HG02610 (cell line): ENCODE results near the gene CACNA2D1.

ENCODE experiments used
- ATAC-seq: cut with Tn5 transposase; IDR thresholded peaks from one replicate; pipeline ENCODE4 v1.9.1; 2021; ENCODE audit warnings: mild to moderate bottlenecking, moderate library complexity; ENCODE audit not compliant: unreplicated experiment

Gene CACNA2D1

DNA sequence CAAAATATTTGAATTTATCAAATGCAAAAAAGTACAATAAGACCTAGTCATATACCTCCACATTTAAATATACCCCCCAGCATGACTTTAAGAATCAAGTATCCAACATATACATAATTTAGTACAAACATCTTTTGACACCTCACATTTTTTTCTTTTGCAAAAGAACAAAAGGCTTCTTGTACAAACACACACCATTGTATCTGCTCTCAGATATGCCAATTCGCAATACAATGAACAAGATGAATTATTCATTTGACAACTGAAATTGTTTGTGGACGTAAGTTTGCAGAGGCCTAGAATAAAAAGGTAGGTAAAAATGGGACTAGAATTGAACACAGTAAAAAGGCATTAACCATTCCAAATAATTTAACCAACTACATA is 154.4 kb downstream of the CACNA2D1 start:
- no peak for ATAC-seq

- no peak for ATAC-seq
These were observed 156.8 kb downstream of the CACNA2D1 start for GRCh38 chr7:82286798-82287140.

- ATAC-seq = no peak
These were observed 157.3 kb downstream of the CACNA2D1 start for GRCh38 chr7:82286096-82286797.

DNA sequence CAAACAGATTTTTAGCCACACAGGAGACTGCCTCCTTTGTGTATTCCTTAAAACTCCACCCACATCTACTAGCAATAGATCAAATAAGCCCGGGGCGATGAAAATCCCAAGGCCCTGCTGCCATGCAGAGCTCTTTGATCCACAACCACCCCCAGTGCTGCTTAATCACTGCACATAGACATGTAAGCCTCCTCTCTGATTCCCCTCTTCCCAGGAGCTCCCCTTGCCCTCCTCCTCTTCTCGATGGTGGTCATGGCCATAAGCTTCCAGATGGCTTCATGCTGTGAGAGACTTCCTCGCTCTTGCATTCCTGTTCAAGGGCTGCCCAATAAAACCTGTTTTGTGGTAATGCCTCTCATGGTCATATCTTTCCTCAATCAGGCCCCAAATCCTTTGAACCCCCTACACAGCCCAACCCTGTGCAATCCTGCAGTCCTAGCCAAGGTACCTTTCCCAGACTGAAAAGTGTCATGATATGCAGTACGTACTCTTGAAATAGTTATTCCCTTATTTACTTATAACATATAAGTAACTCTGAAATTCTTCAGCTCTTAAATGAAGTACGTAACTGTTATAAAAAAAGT is 158.5 kb downstream of the CACNA2D1 start:
- ATAC-seq = no peak

DNA sequence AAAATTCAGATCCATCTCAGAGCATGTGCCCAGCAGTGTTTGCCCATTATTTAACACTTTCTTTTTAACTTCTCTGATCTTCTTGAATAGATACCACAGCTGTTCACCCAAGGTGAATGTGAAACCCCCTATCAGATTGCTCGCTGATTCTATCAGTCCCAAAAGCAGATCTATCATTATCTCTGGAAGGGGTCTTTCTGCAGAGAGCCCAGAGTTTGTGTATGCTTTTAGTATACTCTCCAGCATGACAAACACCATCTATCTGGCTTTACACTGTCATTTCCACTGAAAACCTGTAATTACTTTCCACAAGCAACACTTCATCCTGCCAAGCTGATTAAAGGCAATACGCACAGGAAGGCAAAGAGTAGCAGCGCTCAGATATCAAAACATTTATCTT is 168.2 kb downstream of the CACNA2D1 start:
- ATAC-seq = no peak

- no peak for ATAC-seq
These were observed 168.9 kb downstream of the CACNA2D1 start for GRCh38 chr7:82274681-82275080.

GRCh38 chr7:82273886-82274285 is 169.7 kb downstream of the CACNA2D1 start:
- no peak for ATAC-seq

DNA sequence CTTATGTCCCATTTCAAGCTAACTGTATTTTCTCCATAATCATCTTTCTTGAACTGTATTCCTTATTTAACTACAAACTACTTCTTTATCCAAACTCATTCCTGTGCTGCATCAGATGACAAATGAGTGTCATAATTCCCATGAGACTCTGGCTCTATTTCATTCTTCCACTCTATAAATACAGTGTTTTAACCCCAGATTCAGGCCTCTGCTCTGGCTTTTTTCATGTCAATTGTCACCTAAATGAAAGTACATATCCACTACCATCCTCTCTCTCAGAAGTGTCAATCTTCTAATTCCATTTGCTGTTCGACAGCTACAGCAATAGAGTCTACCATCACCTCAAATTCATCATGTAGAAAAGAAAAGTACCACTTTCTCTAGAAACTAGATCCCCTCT is 172.7 kb downstream of the CACNA2D1 start:
- no peak for ATAC-seq

- no peak for ATAC-seq
These were observed 174.9 kb downstream of the CACNA2D1 start for GRCh38 chr7:82268632-82269031.

DNA sequence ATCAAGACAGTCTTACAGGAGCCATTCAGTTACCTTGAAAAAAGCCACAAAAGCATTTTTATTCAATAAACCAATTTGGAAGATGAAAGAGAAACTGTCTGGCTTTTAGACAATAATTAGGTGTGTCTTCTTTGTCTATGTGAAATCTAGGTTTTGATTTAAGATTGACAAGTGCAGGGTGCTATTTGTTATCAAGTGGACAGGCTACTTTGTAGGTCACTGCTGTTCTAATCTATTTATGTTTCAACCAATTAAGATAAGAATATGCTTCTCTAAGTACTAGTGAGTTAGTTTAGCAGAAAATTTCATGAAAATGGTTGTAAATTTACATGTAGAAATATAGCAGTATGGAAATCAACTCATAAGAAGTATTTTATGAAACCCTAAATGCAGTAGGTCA is 177.5 kb downstream of the CACNA2D1 start:
- ATAC-seq = no peak

DNA sequence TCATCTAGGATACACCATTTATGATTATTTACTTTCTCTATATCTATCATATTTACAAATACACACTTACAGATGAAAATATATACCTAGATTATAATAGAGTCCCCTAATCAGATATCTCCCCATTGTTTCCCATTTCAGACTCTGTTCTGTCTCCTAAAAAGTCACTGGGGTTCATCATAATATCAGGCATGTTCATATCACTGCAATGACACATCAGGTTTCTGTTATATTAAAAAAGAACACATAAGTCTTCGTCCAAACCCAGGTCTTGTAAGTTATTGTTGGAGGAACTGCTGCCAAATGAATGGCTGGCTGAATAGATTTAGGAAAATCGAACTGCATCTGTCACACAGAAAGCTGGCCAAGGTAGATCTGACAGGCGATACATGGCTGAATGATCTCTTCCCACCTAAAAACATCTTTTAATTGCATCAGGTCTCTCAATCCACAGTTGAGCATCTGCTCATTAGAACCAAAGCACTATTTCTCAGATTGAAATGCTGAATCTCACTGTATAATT is 178.7 kb downstream of the CACNA2D1 start:
- ATAC-seq = no peak

- no peak for ATAC-seq
These were observed 179.4 kb downstream of the CACNA2D1 start for GRCh38 chr7:82263920-82264782.

DNA sequence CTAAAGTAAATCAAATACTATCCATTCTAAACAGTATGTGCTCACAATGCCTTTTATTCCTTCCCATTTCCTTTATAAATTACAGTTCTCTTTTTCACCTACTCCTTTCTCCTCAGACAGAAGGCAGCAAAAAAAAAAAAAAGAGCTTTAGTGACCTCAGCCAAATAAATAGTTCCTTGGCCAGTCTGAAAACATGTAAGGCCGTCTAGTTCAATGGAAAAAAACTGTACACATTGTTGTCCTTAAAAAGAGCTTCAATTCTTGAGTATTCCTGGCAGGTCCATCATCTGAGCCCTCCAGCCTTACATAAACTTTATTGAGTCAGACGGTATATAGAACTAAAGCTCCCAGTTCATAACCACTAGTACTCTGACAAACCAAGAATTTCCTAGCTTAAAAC is 185.4 kb downstream of the CACNA2D1 start:
- ATAC-seq = no peak

DNA sequence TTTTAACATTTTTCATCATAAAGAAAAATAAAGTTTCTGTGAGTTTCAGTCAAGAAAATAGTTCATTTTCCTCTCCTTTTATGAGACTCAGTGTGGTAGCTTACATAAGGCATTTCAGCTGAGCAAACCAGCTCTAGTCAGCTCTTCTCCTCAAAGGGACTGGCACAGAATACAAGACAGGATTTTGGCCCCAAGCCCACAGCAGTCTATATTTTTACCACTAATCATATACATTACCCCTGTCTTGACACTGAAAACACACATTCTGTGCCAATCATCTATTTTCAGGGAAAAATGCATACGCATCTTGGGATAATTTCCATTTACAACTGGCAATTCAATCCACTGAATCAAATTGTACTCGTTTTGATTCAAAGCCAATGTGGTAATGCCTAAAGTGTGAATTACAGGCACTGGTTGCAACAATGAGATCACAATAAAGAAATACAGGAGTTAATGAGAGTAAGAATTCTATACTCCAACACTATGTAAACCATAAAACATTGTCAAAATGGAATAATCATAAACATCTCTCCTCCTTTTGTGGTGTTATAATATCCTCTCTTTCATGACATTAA is 186.4 kb downstream of the CACNA2D1 start:
- no peak for ATAC-seq

DNA sequence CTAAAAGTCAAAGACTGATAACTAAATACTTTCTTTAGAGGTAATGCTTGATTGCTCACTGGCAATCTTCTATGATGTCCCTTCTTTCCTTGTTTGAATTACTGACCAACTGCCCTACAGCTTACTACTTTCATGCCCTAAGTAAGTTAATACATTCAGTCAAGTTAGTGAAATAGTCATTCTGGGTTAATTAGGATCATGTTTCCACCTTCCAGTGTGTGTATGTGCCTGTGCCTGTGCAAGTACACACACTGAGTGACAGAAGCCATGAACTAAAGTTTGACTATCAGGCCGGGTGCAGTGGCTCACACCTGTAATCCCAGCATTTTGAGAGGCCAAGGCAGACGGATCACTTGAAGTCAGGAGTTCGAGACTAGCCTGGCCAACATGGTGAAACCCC is 187.9 kb downstream of the CACNA2D1 start:
- no peak for ATAC-seq

- ATAC-seq = no peak
These were observed 193.0 kb downstream of the CACNA2D1 start for GRCh38 chr7:82250598-82250997.

DNA sequence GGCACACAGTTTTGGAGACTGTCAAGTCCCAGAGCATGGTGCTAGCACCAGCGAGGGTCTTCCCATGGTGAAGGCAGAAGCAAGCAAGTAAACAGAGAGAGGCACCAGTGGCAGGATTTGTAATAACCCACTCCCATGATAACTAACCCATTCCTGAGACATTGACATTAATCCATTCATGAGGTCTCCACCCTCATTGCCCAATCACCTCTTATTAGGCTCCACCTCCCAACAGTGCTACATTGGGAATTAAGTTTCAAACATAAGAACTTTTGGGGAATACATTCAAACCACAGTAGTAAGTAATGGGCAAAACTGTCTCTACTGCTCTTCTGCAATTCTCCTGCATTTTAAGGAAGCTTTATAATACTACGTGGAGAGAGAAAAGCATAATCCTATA is 193.6 kb downstream of the CACNA2D1 start:
- no peak for ATAC-seq

DNA sequence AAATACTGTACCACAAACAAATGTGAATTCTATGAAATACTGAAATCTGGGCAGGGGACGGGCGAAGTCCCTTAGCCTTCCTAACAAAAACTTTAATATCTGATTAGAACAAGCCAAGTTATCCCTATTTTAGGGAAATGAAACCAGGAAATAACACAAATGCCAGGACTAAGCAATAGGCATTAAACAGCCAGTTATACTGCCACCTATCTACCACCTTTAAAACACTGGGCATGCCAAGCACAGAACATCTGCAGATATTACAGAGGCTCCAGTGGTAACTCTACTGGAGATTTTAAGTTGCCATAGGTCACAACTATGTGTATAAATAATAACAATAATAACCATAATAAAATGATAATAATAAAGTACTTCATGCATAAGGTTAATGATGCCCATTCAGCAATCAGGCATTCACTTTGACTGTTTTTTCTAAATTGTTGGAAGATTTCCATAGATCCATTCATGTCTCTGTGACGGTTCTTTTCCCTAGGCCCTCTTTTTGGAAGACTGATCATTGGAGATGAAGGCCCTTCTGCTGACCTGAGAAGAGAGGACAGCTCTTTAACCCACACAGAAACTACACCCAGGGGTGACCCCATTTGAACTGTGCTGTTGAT is 195.7 kb downstream of the CACNA2D1 start:
- ATAC-seq = no peak

DNA sequence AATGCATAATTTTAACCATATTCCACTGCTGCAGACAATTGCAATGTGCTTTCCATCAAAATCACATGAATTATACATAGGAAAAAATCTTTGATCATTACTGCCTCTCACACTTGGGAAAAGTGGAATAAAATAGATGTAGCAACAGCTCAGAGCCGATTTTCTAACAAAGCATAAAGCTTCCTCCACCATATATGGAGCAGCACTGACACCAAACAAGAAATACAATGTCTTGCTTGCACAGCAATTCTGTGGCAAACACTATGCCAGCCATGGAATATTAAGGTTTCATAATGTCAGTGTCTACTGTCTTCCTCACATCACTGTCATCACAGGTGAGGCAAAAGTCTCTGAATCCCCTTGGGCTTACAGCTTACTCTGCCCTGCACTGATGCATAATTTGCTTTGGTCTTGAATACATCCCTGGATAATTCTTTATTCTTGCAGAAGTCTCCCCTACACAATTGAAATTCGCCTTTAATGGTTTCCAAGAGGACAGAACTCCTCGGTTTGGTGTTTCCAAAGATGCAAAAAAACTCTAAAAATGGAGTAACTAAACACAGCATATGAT is 198.5 kb downstream of the CACNA2D1 start:
- no peak for ATAC-seq

DNA sequence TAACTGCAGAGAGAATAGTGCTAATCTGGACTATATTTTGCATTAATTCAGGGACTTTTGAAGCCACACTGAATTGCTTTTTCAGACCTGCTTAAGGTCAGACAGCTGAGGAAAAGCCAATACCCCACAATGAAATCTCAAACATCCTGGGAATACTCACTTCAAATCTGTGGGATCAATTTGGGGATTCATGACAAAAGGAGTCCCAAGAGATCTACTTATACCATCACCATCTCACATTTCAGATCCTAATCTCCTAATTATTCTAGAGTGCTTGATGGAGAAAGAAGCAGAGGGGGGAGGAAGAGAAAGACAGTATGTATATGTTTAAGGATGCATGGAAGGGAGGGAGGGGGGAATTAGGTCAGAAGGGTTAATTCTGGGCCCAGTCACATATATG is 202.2 kb downstream of the CACNA2D1 start:
- ATAC-seq = no peak

DNA sequence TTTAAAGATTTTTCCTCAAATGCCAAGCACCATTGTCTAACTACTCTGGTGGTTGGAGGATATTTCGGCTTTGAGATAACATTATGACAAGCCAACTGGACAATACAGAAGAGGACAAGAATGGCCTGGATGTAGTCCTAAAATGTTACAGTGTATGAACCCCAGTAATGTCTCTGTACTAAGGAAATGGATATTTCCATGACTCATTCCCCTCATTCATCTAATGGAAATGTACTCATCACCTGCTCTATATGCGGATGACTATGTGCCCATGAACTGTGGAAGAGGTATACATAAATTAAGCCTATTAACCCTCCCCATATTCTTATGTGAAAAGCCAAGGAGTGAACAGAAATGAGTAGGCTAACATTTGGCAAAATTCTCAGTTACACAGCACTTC is 207.9 kb downstream of the CACNA2D1 start:
- no peak for ATAC-seq
